AG10803 (cell line): Measurements from ENCODE around the gene USP6.
A peak's percentile ranks its signal among the peaks of the same experiment; 100 is the strongest.
"Not testable (repeated sequence)": the region's sequence is repeated elsewhere in the genome, so short reads cannot be mapped to it uniquely, and the experiment has no call there.

ENCODE experiments used
- DNase-seq: peaks from one replicate; pipeline ENCODE4 v3.0.0; 2010; ENCODE audit warnings: low read depth
- H3K4me3 ChIP-seq: 2 replicates; pipeline ENCODE4 v1.5.1; 2011; ENCODE audit warnings: mild to moderate bottlenecking, low read length, control low read depth
- CTCF ChIP-seq: conservative IDR thresholded peaks from 2 replicates; pipeline ENCODE4 v1.5.1; 2011; ENCODE audit warnings: mild to moderate bottlenecking, low read length, control low read depth, inconsistent platforms

USP6 gene

GRCh38 chr17:5111402-5112204 lies 4.2 kb upstream of the USP6 start, which contains the start of gene ZNF232:
Gene ZNF232 (minus strand): TSS chr17:5111878. CDS start chr17:5111822, 56 bp downstream.
- TF ChIP-seq CTCF = no peak
- peak within 1 kb of the TSS; percentile 94 for H3K4me3 ChIP-seq
- peak; percentile 90 for DNase-seq

- TF ChIP-seq CTCF = no peak
- no peak overlapping the region for H3K4me3 ChIP-seq
- DNase-seq = no peak
Measured at GRCh38 chr17:5118219-5118618, 2.4 kb downstream of the USP6 start.

GRCh38 chr17:5120036-5120435 lies 4.2 kb downstream of the USP6 start:
- DNase-seq = no peak
- no peak for TF ChIP-seq CTCF
- no peak overlapping the region for H3K4me3 ChIP-seq

GRCh38 chr17:5120436-5121185 lies 4.8 kb downstream of the USP6 start:
- not testable (repeated sequence) for H3K4me3 ChIP-seq, DNase-seq

GRCh38 chr17:5121186-5121841 lies 5.5 kb downstream of the USP6 start:
- no peak overlapping the region for H3K4me3 ChIP-seq
- TF ChIP-seq CTCF = no peak
- DNase-seq = no peak

- not testable (repeated sequence) for H3K4me3 ChIP-seq, DNase-seq
Measured at GRCh38 chr17:5122056-5122455, 6.2 kb downstream of the USP6 start.

- no peak for TF ChIP-seq CTCF
- no peak for DNase-seq
- peak overlapping the region; percentile 55 for H3K4me3 ChIP-seq
Measured at GRCh38 chr17:5122586-5123342, 6.9 kb downstream of the USP6 start.
